ENCODE measurements around the gene RBX1.

RBX1 gene

DNA sequence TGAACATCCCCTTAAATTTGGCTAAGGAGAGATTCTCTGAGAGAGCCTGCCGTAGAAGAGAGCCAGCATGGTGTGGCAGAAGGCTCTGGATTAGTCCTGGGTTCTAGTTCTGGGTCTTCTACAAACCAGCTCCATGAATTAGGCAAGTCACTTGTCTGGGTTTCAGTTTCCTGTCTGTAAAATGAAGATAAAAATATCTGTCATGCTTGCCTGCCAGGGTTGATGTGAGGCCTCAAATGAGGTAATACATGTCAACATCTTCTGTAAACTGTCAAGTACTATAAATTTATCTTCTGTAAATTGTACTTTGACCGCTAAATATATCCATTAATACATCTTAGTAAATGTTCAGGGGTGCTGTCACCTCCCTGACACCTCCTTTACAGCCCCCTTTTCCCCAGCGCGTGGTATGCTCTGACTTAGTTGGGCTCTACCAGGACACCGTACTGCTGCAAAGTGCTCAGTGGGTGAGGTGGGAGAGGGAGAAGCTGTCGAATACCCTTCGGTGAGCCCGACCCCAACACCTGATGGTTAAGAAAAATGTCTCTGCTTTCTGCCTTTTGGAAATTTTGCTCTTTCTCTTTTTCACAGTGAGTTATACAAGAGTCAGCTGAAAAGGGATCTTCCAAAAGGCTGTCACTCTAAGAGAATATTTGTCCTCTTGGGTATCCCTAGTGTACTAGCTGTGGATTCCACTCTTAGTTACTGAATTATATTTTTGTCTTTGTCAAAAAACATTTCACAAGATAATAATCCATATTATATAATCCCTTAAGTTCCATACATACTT lies 15.0 kb downstream of the RBX1 start:
- TF ChIP-seq CREB1 (IDR thresholded peaks at IDR 0.05; ENCODE audit: low read depth) (no peak), RAD21 (IDR thresholded peaks at IDR 0.05; ENCODE audit: low read depth) (no peak), TEAD4 (IDR thresholded peaks at IDR 0.05) (no peak), EGR1 (IDR thresholded peaks at IDR 0.05) (no peak), NFIC (IDR thresholded peaks at IDR 0.05) (no peak), YY1 (IDR thresholded peaks at IDR 0.05; ENCODE audit: low read depth) (no peak), EP300 (IDR thresholded peaks at IDR 0.05; ENCODE audit: borderline replicate concordance) (no peak), TCF12 (IDR thresholded peaks at IDR 0.05; ENCODE audit: low read depth) (no peak), ZBTB7A (IDR thresholded peaks at IDR 0.05; ENCODE audit: low read depth) (no peak)
- TF ChIP-seq, protein P1, sequence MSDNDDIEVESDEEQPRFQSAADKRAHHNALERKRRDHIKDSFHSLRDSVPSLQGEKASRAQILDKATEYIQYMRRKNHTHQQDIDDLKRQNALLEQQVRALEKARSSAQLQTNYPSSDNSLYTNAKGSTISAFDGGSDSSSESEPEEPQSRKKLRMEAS (IDR thresholded peaks at IDR 0.05): no peak
- TF ChIP-seq, protein P2, sequence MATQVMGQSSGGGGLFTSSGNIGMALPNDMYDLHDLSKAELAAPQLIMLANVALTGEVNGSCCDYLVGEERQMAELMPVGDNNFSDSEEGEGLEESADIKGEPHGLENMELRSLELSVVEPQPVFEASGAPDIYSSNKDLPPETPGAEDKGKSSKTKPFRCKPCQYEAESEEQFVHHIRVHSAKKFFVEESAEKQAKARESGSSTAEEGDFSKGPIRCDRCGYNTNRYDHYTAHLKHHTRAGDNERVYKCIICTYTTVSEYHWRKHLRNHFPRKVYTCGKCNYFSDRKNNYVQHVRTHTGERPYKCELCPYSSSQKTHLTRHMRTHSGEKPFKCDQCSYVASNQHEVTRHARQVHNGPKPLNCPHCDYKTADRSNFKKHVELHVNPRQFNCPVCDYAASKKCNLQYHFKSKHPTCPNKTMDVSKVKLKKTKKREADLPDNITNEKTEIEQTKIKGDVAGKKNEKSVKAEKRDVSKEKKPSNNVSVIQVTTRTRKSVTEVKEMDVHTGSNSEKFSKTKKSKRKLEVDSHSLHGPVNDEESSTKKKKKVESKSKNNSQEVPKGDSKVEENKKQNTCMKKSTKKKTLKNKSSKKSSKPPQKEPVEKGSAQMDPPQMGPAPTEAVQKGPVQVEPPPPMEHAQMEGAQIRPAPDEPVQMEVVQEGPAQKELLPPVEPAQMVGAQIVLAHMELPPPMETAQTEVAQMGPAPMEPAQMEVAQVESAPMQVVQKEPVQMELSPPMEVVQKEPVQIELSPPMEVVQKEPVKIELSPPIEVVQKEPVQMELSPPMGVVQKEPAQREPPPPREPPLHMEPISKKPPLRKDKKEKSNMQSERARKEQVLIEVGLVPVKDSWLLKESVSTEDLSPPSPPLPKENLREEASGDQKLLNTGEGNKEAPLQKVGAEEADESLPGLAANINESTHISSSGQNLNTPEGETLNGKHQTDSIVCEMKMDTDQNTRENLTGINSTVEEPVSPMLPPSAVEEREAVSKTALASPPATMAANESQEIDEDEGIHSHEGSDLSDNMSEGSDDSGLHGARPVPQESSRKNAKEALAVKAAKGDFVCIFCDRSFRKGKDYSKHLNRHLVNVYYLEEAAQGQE (IDR thresholded peaks at IDR 0.05; ENCODE audit: low read depth): no peak

DNA sequence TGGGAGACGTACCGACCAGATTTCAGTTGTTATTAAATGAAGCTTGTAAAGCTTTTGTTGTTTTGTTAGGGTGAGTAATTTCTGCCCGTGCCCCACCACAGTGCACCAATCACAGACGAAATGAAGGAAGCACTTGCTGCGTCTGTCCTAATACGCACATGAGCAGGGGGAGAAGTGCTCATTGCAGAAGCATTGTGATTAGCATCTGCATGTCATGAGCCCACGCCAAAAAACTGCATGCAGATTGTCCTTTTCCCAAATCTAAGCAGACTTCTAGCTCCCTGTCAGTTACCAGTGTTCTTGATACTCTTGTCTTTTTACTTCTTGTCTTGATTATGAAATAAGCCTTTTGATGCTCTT lies 15.5 kb downstream of the RBX1 start:
- TF ChIP-seq NFIC (IDR thresholded peaks at IDR 0.05): no peak

DNA sequence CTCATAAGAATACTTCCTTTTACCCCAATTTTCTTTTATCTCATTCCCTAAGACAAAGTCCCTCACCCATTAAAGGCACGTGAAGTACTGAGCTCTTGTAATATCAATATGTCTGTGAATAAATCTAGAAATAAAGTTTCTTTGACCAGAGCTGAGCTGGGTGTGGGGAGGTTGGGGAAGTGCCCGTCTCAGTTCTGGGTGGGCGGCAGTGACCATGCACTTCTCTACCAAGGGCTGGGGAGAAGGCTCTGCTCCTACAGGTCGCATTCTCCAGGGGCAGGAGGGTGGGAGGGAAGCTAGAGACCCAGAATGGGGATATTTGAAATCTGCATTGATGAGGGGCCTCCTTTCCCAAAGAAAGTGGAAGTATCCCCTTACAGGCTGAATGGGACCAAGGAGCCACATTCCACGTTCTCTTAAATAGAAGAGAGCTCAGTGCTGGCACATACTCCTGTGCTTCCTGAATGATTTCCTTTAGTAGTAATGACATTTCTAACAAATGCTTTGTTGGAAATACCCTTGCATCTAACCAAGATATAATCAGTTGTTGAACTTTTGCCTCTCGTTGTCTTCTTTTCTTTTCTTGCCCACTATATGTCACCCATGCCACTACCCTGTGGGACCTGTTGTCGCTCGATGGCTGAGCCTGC lies 16.1 kb downstream of the RBX1 start:
- TF ChIP-seq, protein P3, sequence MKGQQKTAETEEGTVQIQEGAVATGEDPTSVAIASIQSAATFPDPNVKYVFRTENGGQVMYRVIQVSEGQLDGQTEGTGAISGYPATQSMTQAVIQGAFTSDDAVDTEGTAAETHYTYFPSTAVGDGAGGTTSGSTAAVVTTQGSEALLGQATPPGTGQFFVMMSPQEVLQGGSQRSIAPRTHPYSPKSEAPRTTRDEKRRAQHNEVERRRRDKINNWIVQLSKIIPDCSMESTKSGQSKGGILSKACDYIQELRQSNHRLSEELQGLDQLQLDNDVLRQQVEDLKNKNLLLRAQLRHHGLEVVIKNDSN (IDR thresholded peaks at IDR 0.05): no peak
- TF ChIP-seq EGR1 (IDR thresholded peaks at IDR 0.05): no peak
- no peak for TF ChIP-seq TCF12 (IDR thresholded peaks at IDR 0.05; ENCODE audit: low read depth)
- TF ChIP-seq FOXM1 (IDR thresholded peaks at IDR 0.05; ENCODE audit: borderline replicate concordance, low read depth): no peak
- TF ChIP-seq, protein P2 (IDR thresholded peaks at IDR 0.05; ENCODE audit: low read depth): no peak
- TF ChIP-seq YY1 (IDR thresholded peaks at IDR 0.05; ENCODE audit: low read depth): no peak
- TF ChIP-seq CEBPB (IDR thresholded peaks at IDR 0.05): no peak
- TF ChIP-seq RAD21 (IDR thresholded peaks at IDR 0.05; ENCODE audit: low read depth): no peak
- no peak for TF ChIP-seq TEAD4 (IDR thresholded peaks at IDR 0.05)

DNA sequence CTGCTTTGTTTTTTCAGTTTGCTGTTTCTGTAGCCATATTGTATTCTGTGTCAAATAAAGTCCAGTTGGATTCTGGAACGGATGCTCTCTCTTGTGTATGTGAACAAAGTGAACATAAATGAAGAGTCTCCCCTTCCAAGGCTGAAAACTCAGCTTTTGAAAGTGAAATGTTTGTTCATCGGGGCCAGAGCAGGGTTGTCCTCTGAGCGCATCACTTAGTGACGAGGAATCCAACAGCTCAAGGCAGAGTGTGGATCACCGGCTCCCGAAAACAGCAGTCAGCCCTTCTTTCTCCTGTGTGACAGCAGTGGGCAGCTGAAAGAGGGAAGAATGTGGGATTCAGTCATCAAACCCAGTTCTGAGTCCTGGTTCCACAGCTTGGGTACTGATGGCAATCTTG lies 21.4 kb downstream of the RBX1 start:
- TF ChIP-seq NFIC (IDR thresholded peaks at IDR 0.05): no peak
- no peak for TF ChIP-seq EGR1 (IDR thresholded peaks at IDR 0.05)
- no peak for TF ChIP-seq ZBTB7A (IDR thresholded peaks at IDR 0.05; ENCODE audit: low read depth)
- no peak for TF ChIP-seq CEBPB (IDR thresholded peaks at IDR 0.05)
- no peak for TF ChIP-seq YY1 (IDR thresholded peaks at IDR 0.05; ENCODE audit: low read depth)
- TF ChIP-seq, protein P3 (IDR thresholded peaks at IDR 0.05): no peak
- TF ChIP-seq TAF1 (IDR thresholded peaks at IDR 0.05; ENCODE audit: low read depth): no peak
- no peak for TF ChIP-seq RAD21 (IDR thresholded peaks at IDR 0.05; ENCODE audit: low read depth)
- TF ChIP-seq, protein P1 (IDR thresholded peaks at IDR 0.05): no peak

DNA sequence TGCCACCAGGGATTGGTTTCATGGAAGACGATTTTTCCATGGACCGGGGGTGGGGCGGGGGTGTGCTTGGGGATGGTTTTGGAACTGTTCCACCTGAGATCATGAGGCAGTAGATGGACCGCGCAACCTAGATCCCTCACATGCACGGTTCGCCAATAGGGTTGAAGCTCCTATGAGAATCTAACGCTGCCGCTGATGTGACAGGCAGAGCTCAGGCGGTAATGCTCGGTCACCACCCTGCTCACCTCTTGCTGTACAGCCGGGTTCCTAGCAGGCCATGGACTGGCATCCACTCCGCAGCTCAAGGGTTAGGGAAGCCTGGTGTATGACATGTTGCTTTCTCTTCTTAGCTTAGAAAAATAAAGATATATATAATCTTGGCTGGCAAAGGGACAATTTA lies 22.0 kb downstream of the RBX1 start:
- TF ChIP-seq TCF12 (IDR thresholded peaks at IDR 0.05; ENCODE audit: low read depth): no peak
- TF ChIP-seq ZBTB7A (IDR thresholded peaks at IDR 0.05; ENCODE audit: low read depth): no peak
- TF ChIP-seq, protein P2 (IDR thresholded peaks at IDR 0.05; ENCODE audit: low read depth): no peak
- no peak for TF ChIP-seq EP300 (IDR thresholded peaks at IDR 0.05; ENCODE audit: borderline replicate concordance)
- TF ChIP-seq, protein P1 (IDR thresholded peaks at IDR 0.05): no peak
- TF ChIP-seq TEAD4 (IDR thresholded peaks at IDR 0.05): no peak
- TF ChIP-seq, protein P3 (IDR thresholded peaks at IDR 0.05): no peak
- no peak for TF ChIP-seq RAD21 (IDR thresholded peaks at IDR 0.05; ENCODE audit: low read depth)
- no peak for TF ChIP-seq CREB1 (IDR thresholded peaks at IDR 0.05; ENCODE audit: low read depth)
- TF ChIP-seq TAF1 (IDR thresholded peaks at IDR 0.05; ENCODE audit: low read depth): no peak
- no peak for TF ChIP-seq CEBPB (IDR thresholded peaks at IDR 0.05)
- no peak for TF ChIP-seq NFIC (IDR thresholded peaks at IDR 0.05)
- TF ChIP-seq FOXM1 (IDR thresholded peaks at IDR 0.05; ENCODE audit: borderline replicate concordance, low read depth): no peak
- TF ChIP-seq EGR1 (IDR thresholded peaks at IDR 0.05): no peak
- no peak for TF ChIP-seq YY1 (IDR thresholded peaks at IDR 0.05; ENCODE audit: low read depth)
